A673 (cell line): ENCODE data around the gene LRRC43. TPM values are rescaled to one million over a fixed set of nuclear protein-coding genes. Genes with fewer than 3 reads are reported as not detected.

Source experiments
- BruUV-seq: library from RNA; stranded (reverse); fragments of 400-500 nt; replicated peaks from 2 replicates; lab custom pipeline; 2021; lab: Mats Ljungman, UMichigan
- CTCF ChIA-PET: fragments of 300-600 bp; sonication (Branson Sonifier 250); formaldehyde crosslinking; loops from one replicate; lab custom pipeline; 2022; ENCODE audit warnings: antibody characterized with exemption; lab: Charles Lee
- POLR2A ChIA-PET: fragments of 300-600 bp; sonication (Branson Sonifier 250); formaldehyde crosslinking; loops from one replicate; lab custom pipeline; 2022; ENCODE audit warnings: antibody characterized with exemption; ENCODE audit not compliant: low non-redundant PET; lab: Charles Lee
- DNase-seq: peaks from one replicate; pipeline ENCODE4 v3.0.0-alpha.2; 2015; ENCODE audit warnings: low spot score
- H3K27ac ChIP-seq: fragments of 200-600 bp; sonication (generic); 2 replicates; pipeline ENCODE4 v1.5.1; 2016; ENCODE audit warnings: mixed run types, low read depth, mild to moderate bottlenecking, mixed read lengths, antibody characterized with exemption, low read length; ENCODE audit not compliant: poor library complexity, severe bottlenecking
- H3K27me3 ChIP-seq: fragments of 200-600 bp; sonication (generic); replicated peaks from 2 replicates; pipeline ENCODE4 v1.6.1; 2017; ENCODE audit warnings: mixed run types, low read depth, mild to moderate bottlenecking, mixed read lengths, antibody characterized with exemption, low read length; ENCODE audit not compliant: insufficient read depth, poor library complexity
- H3K36me3 ChIP-seq: fragments of 200-600 bp; sonication (generic); 2 replicates; pipeline ENCODE4 v1.6.1; 2016; ENCODE audit warnings: mixed run types, mild to moderate bottlenecking, mixed read lengths, antibody characterized with exemption, low read length; ENCODE audit not compliant: insufficient read depth, poor library complexity, severe bottlenecking
- H3K4me1 ChIP-seq: fragments of 200-600 bp; sonication (generic); 2 replicates; pipeline ENCODE4 v1.6.1; 2017; ENCODE audit warnings: mixed run types, mild to moderate bottlenecking, mixed read lengths, antibody characterized with exemption, low read length; ENCODE audit not compliant: insufficient read depth, poor library complexity, severe bottlenecking
- H3K4me3 ChIP-seq: fragments of 200-600 bp; sonication (generic); 2 replicates; pipeline ENCODE4 v1.5.1; 2016; ENCODE audit warnings: low read depth, mixed run types, mild to moderate bottlenecking, mixed read lengths, low read length; ENCODE audit not compliant: poor library complexity, severe bottlenecking
- H3K9me3 ChIP-seq: fragments of 200-600 bp; sonication (generic); 2 replicates; pipeline ENCODE4 v1.6.1; 2016; ENCODE audit warnings: mixed run types, low read depth, mild to moderate bottlenecking, mixed read lengths, antibody characterized with exemption, low read length; ENCODE audit not compliant: poor library complexity, severe bottlenecking
- CTCF ChIP-seq: fragments of 300-800, 200-600 bp; sonication (generic); conservative IDR thresholded peaks from 2 replicates; pipeline ENCODE4 v1.5.1; 2017; ENCODE audit warnings: low read depth, mild to moderate bottlenecking, antibody characterized with exemption, low read length, moderate library complexity, mixed read lengths
- EZH2 ChIP-seq: fragments of 200-600 bp; sonication (generic); IDR thresholded peaks from 2 replicates; pipeline ENCODE4 v1.6.1; 2017; ENCODE audit warnings: borderline replicate concordance, low read depth, mild to moderate bottlenecking, mixed read lengths, antibody characterized with exemption, low read length; ENCODE audit not compliant: poor library complexity, severe bottlenecking
- intact Hi-C: fragments of 100-400 bp; cut with micrococcal nuclease; formaldehyde crosslinking; loops from one replicate; pipeline ENCODE4 v1.10.0; 2022; ENCODE audit not compliant: unreplicated experiment
- total RNA-seq: library from RNA; stranded (reverse); gene quantifications from 2 replicates; pipeline ENCODE4 v1.2.3, GENCODE V29; 2021

The LRRC43 gene
- total RNA-seq, 1 experiment from 2014 or later: not detected

DNA sequence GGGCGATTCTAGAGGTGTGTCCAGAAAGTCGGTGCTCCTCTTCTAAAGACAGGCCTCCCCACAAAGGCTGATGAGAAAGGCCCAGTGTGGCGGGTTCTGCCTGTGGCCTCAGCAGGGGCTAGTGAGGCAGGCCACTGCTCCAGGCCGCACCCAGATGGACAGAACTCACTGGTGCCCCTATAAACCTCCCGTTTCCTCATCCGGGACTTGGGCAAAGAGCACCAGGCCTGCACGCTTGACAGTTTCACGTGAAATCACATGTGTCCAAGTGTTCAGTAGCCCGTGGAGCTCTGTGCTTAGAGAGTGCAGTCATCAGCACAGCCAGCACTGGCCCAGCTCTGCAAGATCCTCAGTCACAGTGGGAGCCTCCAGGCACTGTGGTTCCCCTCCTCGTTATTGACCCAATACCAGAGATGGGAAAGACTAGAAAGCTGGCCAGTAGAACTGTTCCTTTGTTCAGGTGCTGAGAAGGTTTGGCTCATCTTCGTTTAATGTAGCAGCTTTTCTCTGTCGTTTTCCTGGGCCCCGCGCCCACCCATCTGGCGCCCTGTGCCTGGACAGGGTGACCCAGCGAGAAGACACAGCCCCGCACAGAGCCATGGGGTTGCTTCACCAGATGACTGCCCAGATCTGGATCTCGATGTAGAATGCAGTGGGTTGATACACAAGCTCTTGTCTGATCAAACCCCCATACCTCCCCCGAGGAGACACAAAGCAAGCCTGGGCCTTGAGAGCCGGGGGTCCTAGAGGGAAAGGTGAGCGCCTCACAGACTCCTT lies 35.2 kb upstream of the LRRC43 start:
- no peaks in the 10 kb centered on the region for H3K36me3 ChIP-seq
- H3K27ac ChIP-seq: no peak overlapping the region
- POLR2A ChIA-PET: no interaction called here
- intact Hi-C loops: no loop called here
- CTCF ChIA-PET: no interaction called here
- DNase-seq: no peak
- no peaks in the 10 kb centered on the region for H3K4me1 ChIP-seq
- H3K27me3 ChIP-seq: no peaks in the 10 kb centered on the region
- H3K4me3 ChIP-seq: no peak overlapping the region
- H3K9me3 ChIP-seq: no peaks in the 10 kb centered on the region
- BruUV-seq: no TSS peak
- no peak for TF ChIP-seq EZH2
- no peak for TF ChIP-seq CTCF

- TF ChIP-seq CTCF: no peak
- no peak for TF ChIP-seq EZH2
- BruUV-seq: no TSS peak
- Histone ChIP-seq H3K9me3 (no peaks in the 10 kb centered on the region), H3K27ac (no peak overlapping the region), H3K36me3 (no peaks in the 10 kb centered on the region), H3K4me1 (no peaks in the 10 kb centered on the region), H3K4me3 (no peak overlapping the region), H3K27me3 (no peaks in the 10 kb centered on the region)
- no peak for DNase-seq
- ChIA-PET CTCF (no interaction called here), POLR2A (no interaction called here)
- intact Hi-C loops: no loop called here
These were observed 34.3 kb upstream of the LRRC43 start for GRCh38 chr12:122148657-122149056.

DNA sequence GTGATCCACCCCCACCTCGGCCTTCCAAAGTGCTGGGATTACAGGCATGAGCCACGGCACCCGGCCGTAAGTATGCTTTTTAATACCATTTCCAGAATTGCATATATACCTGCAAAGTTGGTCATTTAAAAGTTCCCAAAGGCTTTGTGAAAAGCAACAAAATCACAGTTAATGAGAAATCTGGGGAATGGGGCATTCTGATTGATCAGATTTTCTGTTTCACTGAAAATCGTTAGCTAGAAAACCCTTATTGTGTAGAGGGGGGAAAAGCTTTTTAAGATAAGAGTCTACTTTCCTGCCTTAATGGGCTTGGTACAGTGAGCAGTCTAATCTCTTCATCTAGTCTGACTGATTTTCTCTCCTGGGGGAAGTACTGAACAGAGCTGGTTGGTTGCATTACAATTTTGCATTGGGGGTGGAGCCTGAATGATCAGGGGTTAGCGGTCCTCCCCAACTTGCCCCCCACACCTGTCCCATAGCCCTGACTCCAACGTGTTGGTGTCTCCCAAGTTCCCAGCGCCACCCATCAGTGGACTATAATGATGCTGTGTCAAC lies 32.7 kb upstream of the LRRC43 start:
- Histone ChIP-seq H3K27ac (no peak overlapping the region), H3K36me3 (no peaks in the 10 kb centered on the region), H3K4me1 (no peaks in the 10 kb centered on the region), H3K4me3 (no peak overlapping the region), H3K9me3 (no peaks in the 10 kb centered on the region), H3K27me3 (no peaks in the 10 kb centered on the region)
- CTCF ChIA-PET: no interaction called here
- TF ChIP-seq EZH2 (no peak), CTCF (no peak)
- intact Hi-C loops: no loop called here
- BruUV-seq: no TSS peak
- POLR2A ChIA-PET: no interaction called here
- no peak for DNase-seq
